Measurements from ENCODE around the gene RAB29. TPM values are rescaled to one million over a fixed set of nuclear protein-coding genes. Genes with fewer than 3 reads are reported as not detected.

RAB29 gene
- total RNA-seq, 5 donors from 2014 or later (not counting 1 experiment from before 2014, with no cell fraction given): 32.5 to 64.6 (median 46.8) TPM

DNA sequence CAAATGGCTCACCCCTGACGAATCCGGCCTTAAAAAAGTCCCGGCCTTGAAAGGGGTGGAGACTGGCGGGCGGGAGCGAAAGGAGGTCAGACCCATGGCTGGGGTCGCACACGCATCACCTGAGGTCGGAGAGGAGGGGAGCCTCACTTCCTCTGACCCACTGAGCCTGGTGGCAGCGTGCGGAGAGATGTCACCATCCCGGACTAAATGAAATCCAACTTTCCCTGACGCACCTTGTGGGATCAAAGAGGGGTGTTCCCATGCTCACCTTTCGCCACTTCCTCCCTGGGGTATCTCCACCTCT, 38.4 kb upstream of the RAB29 start:
- Mint-ChIP-seq H3K27ac (peak overlapping the region; percentile 63 to 79), H3K36me3 (peaks cover 13% of the 10 kb centered on the region), H3K9me3 (no peaks in the 10 kb centered on the region), H3K4me3 (peak overlapping the region; percentile 89 to 96 (median 93)), H3K27me3 (no peaks in the 10 kb centered on the region), H3K4me1 (peaks cover 50 to 56% (median 53%) of the 10 kb centered on the region in 3 donors)
- no peaks in the 10 kb centered on the region for H3K36me3 ChIP-seq (ENCODE audit: control insufficient read depth in 2 of 2, extremely low read depth in 1 of 2, insufficient read depth in 1 of 2, low read length in 1 of 2)
- no peak overlapping the region for H3K27ac ChIP-seq (ENCODE audit: low read length)
- ChIA-PET CTCF (no interaction called here), POLR2A (interaction anchor here in 1 of 2 donors (0.7 kb wide), 1 partner anchor 1191 kb away, joined by 3 read pairs; no protein-coding TSS in a partner anchor)
- ATAC-seq (replicated peaks in 1 of 4) (no peak), DNase-seq (peak in 2 of 35 experiments; percentile 5 to 48)
- no peaks in the 10 kb centered on the region for H3K9me3 ChIP-seq
- peaks cover 0 to 9% of the 10 kb centered on the region in 2 experiments for H3K27me3 ChIP-seq (replicated peaks in 1 of 2; ENCODE audit: control insufficient read depth in 2 of 2, extremely low read depth in 1 of 2, insufficient read depth in 2 of 2, low read length in 1 of 2)
- H3K4me1 ChIP-seq (ENCODE audit: control insufficient read depth in 1 of 2, extremely low read depth in 1 of 2, insufficient read depth in 2 of 2, low read length in 2 of 2): peaks cover 22 to 45% of the 10 kb centered on the region in 2 experiments
- WGBS (ENCODE audit: insufficient coverage): 2% methylated on average over 9 of the region's 14 CpGs
- H3K4me3 ChIP-seq (ENCODE audit: control insufficient read depth in 1 of 2, extremely low read depth in 1 of 2, low read length in 1 of 2): peak overlapping the region; percentile 90 to 93

- Histone ChIP-seq H3K9me3 (no peaks in the 10 kb centered on the region), H3K36me3 (ENCODE audit: control insufficient read depth in 2 of 2, extremely low read depth in 1 of 2, insufficient read depth in 1 of 2, low read length in 1 of 2) (no peaks in the 10 kb centered on the region), H3K27me3 (replicated peaks in 1 of 2; ENCODE audit: control insufficient read depth in 2 of 2, extremely low read depth in 1 of 2, insufficient read depth in 2 of 2, low read length in 1 of 2) (peaks cover 0 to 9% of the 10 kb centered on the region in 2 experiments), H3K4me3 (ENCODE audit: control insufficient read depth in 1 of 2, extremely low read depth in 1 of 2, low read length in 1 of 2) (peak within 1 kb of the TSS; percentile 90 to 93), H3K4me1 (ENCODE audit: control insufficient read depth in 1 of 2, extremely low read depth in 1 of 2, insufficient read depth in 2 of 2, low read length in 2 of 2) (peaks cover 21 to 51% of the 10 kb centered on the region in 2 experiments), H3K27ac (ENCODE audit: low read length) (peak within 1 kb of the TSS; percentile 43)
- Mint-ChIP-seq H3K36me3 (peaks cover 17% of the 10 kb centered on the region), H3K4me3 (peak within 1 kb of the TSS; percentile 89 to 96 (median 93)), H3K4me1 (peaks cover 53 to 58% (median 55%) of the 10 kb centered on the region in 3 donors), H3K27me3 (no peaks in the 10 kb centered on the region), H3K27ac (peak within 1 kb of the TSS; percentile 88 to 94), H3K9me3 (no peaks in the 10 kb centered on the region)
- WGBS (ENCODE audit: insufficient coverage): under 1% methylated on average over 77 of the region's 83 CpGs
- DNase-seq (peak; percentile 85 to 96 (median 92)), ATAC-seq (replicated peaks in 1 of 4) (peak; percentile 95 to 97 (median 96))
- ChIA-PET CTCF (no interaction called here), POLR2A (no interaction called here)
Observed at GRCh38 chr1:205812878-205813754, 37.8 kb upstream of the RAB29 start, which contains the start of gene SLC41A1. Gene SLC41A1 (minus strand): TSS chr1:205813198. CDS start chr1:205810441, 2,757 bp downstream.

GRCh38 chr1:205812271-205812877, 37.1 kb upstream of the RAB29 start:
- DNase-seq (peak in 8 of 35 experiments; percentile 4 to 41 (median 14)), ATAC-seq (replicated peaks in 1 of 4) (peak; percentile 4 to 17 (median 14))
- H3K36me3 Mint-ChIP-seq: peaks cover 18% of the 10 kb centered on the region
- Histone ChIP-seq H3K9me3 (no peaks in the 10 kb centered on the region), H3K27me3 (replicated peaks in 1 of 2; ENCODE audit: control insufficient read depth in 2 of 2, extremely low read depth in 1 of 2, insufficient read depth in 2 of 2, low read length in 1 of 2) (peaks cover 0 to 9% of the 10 kb centered on the region in 2 experiments), H3K4me3 (ENCODE audit: control insufficient read depth in 1 of 2, extremely low read depth in 1 of 2, low read length in 1 of 2) (peak overlapping the region; percentile 90 to 93), H3K27ac (ENCODE audit: low read length) (peak overlapping the region; percentile 43), H3K4me1 (ENCODE audit: control insufficient read depth in 1 of 2, extremely low read depth in 1 of 2, insufficient read depth in 2 of 2, low read length in 2 of 2) (peaks cover 21 to 55% of the 10 kb centered on the region in 2 experiments), H3K36me3 (ENCODE audit: control insufficient read depth in 2 of 2, extremely low read depth in 1 of 2, insufficient read depth in 1 of 2, low read length in 1 of 2) (no peaks in the 10 kb centered on the region)
- ChIA-PET CTCF (interaction anchor here (0.6 to 1.6 kb wide), 4 partner anchors 21 to 609 kb away, joined by 3 to 5 read pairs (median 4); no protein-coding TSS in a partner anchor), POLR2A (interaction anchor here in 1 of 2 donors (0.7 kb wide), 1 partner anchor 802 kb away, joined by 3 read pairs; no protein-coding TSS in a partner anchor)
- H3K27me3 Mint-ChIP-seq: no peaks in the 10 kb centered on the region
- peak overlapping the region; percentile 89 to 96 (median 91) for H3K4me3 Mint-ChIP-seq
- 0% methylated on average over 3 of the region's 16 CpGs for whole genome bisulfite sequencing (ENCODE audit: insufficient coverage)
- peak overlapping the region; percentile 88 to 94 for H3K27ac Mint-ChIP-seq
- H3K9me3 Mint-ChIP-seq: no peaks in the 10 kb centered on the region
- H3K4me1 Mint-ChIP-seq: peaks cover 54 to 63% (median 60%) of the 10 kb centered on the region in 3 donors

DNA sequence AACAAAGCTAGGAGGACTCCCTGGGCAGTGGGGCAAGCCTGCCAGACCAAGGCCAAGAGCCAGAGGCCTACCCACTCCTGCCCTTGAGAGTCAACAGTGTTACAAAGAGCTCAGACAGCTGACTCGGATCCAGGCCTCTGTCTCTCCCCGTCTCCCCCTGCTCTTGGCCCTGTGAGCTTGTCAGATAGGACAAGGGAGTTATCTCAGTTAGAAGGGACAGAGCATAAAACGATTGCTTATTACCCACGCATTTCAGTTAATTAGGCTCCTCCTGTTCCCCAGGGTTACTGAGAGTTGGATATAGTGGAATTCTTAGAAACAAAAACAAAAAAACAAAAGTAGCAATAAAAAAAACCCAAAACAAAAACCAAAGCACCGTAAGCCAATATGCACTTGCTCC, 36.4 kb upstream of the RAB29 start:
- H3K4me3 Mint-ChIP-seq: peak overlapping the region; percentile 89 to 96 (median 91)
- H3K27me3 ChIP-seq (replicated peaks in 1 of 2; ENCODE audit: control insufficient read depth in 2 of 2, extremely low read depth in 1 of 2, insufficient read depth in 2 of 2, low read length in 1 of 2): peaks cover 0 to 9% of the 10 kb centered on the region in 2 experiments
- no CpG with 5 or more reads among the region's 5 CpGs for WGBS (ENCODE audit: insufficient coverage)
- H3K36me3 Mint-ChIP-seq: peaks cover 18% of the 10 kb centered on the region
- H3K4me3 ChIP-seq (ENCODE audit: control insufficient read depth in 1 of 2, extremely low read depth in 1 of 2, low read length in 1 of 2): no peak overlapping the region
- POLR2A ChIA-PET: interaction anchor here in 1 of 2 donors (0.7 kb wide), 1 partner anchor 802 kb away, joined by 3 read pairs; no protein-coding TSS in a partner anchor
- no peaks in the 10 kb centered on the region for H3K9me3 ChIP-seq
- H3K4me1 Mint-ChIP-seq: peaks cover 61 to 70% (median 67%) of the 10 kb centered on the region in 3 donors
- ATAC-seq (replicated peaks in 1 of 4) (no peak), DNase-seq (no peak)
- CTCF ChIA-PET: interaction anchor here (0.6 to 1.6 kb wide), 7 partner anchors 20 to 609 kb away, joined by 3 to 5 read pairs (median 3); no protein-coding TSS in a partner anchor
- no peaks in the 10 kb centered on the region for H3K27me3 Mint-ChIP-seq
- peaks cover 24 to 62% of the 10 kb centered on the region in 2 experiments for H3K4me1 ChIP-seq (ENCODE audit: control insufficient read depth in 1 of 2, extremely low read depth in 1 of 2, insufficient read depth in 2 of 2, low read length in 2 of 2)
- H3K27ac Mint-ChIP-seq: peak overlapping the region; percentile 88 to 94
- peak overlapping the region; percentile 43 for H3K27ac ChIP-seq (ENCODE audit: low read length)
- H3K9me3 Mint-ChIP-seq: no peaks in the 10 kb centered on the region
- no peaks in the 10 kb centered on the region for H3K36me3 ChIP-seq (ENCODE audit: control insufficient read depth in 2 of 2, extremely low read depth in 1 of 2, insufficient read depth in 1 of 2, low read length in 1 of 2)

DNA sequence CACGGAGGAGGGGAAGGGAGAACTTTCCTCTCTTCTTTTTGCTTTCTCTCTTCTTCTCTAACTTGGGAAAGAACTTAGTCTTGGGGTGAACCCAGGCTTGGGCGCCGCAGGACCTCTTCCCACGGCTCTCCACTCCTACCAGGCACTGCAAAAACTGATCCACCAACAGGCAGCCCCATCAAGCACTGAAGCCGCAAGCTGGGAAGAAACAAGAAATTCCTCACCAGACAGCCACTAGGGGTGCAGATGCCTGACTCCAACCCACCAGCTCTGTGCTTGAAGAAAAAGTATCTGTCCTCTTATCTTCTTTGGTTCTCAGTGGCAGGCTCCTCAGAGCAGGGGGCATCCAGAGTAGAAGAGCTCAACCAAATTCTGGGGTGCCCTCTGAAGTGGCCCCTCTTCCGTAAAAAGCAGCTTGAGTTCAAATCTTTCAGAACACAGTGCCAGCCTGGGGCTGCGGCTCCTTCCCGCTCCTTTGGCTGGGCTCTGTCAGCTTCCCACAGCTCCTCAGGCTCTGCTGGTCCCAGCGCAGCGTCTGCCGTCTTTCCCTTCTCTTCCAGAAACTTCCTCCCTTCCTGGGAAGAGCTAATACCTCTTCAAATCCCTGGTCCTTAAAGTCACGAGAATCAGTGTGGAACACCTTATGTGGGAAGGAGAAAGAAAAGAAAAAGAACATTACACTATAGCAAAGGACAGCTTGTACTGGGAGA, 35.3 kb upstream of the RAB29 start:
- no peaks in the 10 kb centered on the region for H3K36me3 ChIP-seq (ENCODE audit: control insufficient read depth in 2 of 2, extremely low read depth in 1 of 2, insufficient read depth in 1 of 2, low read length in 1 of 2)
- Mint-ChIP-seq H3K27ac (peak overlapping the region; percentile 88 to 94), H3K36me3 (peaks cover 18% of the 10 kb centered on the region), H3K4me3 (peak overlapping the region in 2 of 3 donors; percentile 13 to 96), H3K4me1 (peaks cover 72 to 80% (median 77%) of the 10 kb centered on the region in 3 donors), H3K27me3 (no peaks in the 10 kb centered on the region), H3K9me3 (no peaks in the 10 kb centered on the region)
- no peak overlapping the region for H3K27ac ChIP-seq (ENCODE audit: low read length)
- no peak overlapping the region for H3K4me3 ChIP-seq (ENCODE audit: control insufficient read depth in 1 of 2, extremely low read depth in 1 of 2, low read length in 1 of 2)
- H3K4me1 ChIP-seq (ENCODE audit: control insufficient read depth in 1 of 2, extremely low read depth in 1 of 2, insufficient read depth in 2 of 2, low read length in 2 of 2): peaks cover 33 to 73% of the 10 kb centered on the region in 2 experiments
- ChIA-PET POLR2A (no interaction called here), CTCF (interaction anchor here in 1 of 2 donors (0.6 to 1.6 kb wide), 2 partner anchors 108 to 166 kb away, joined by 5 to 6 read pairs; no protein-coding TSS in a partner anchor)
- peak in 1 of 35 experiments; percentile 31 for DNase-seq
- H3K9me3 ChIP-seq: no peaks in the 10 kb centered on the region
- peaks cover 0 to 9% of the 10 kb centered on the region in 2 experiments for H3K27me3 ChIP-seq (replicated peaks in 1 of 2; ENCODE audit: control insufficient read depth in 2 of 2, extremely low read depth in 1 of 2, insufficient read depth in 2 of 2, low read length in 1 of 2)
- no peak for ATAC-seq (replicated peaks in 1 of 4)
- WGBS (ENCODE audit: insufficient coverage): 94% methylated on average over 4 of the region's 12 CpGs

Data from T-cell (primary cell).